HepG2 (cell line): ENCODE measurements around the gene CCDC142. TPM values are rescaled to one million over a fixed set of nuclear protein-coding genes. Genes with fewer than 3 reads are reported as not detected.

Source experiments
- CEBPB ChIP-seq: IDR thresholded peaks from 2 replicates; pipeline ENCODE4 v1.6.1; 2011; ENCODE audit warnings: low read depth, low read length, improper control_type of control experiment, borderline replicate concordance
- DR1 ChIP-seq: sonication (generic); formaldehyde crosslinking; IDR thresholded peaks from 2 replicates; pipeline ENCODE4 v1.8.0; 2021; ENCODE audit warnings: mild to moderate bottlenecking, missing genetic modification reagents, inconsistent platforms
- JUND ChIP-seq: sonication (generic); formaldehyde crosslinking; IDR thresholded peaks from 2 replicates; pipeline ENCODE4 v1.8.0; 2022; ENCODE audit warnings: mild to moderate bottlenecking, missing genetic modification reagents
- KDM6A ChIP-seq: IDR thresholded peaks from 2 replicates; pipeline ENCODE4 v1.6.1; 2016; ENCODE audit warnings: low read depth
- MBD4 ChIP-seq: IDR thresholded peaks from 2 replicates; pipeline ENCODE4 v1.6.1; 2012; ENCODE audit warnings: low read length, inconsistent platforms, borderline replicate concordance
- NCOR1 ChIP-seq: fragments of 200-600 bp; sonication (generic); IDR thresholded peaks from 2 replicates; pipeline ENCODE4 v1.7.0; 2017; ENCODE audit warnings: antibody characterized with exemption, low read length, borderline replicate concordance
- NFIC ChIP-seq: IDR thresholded peaks from 2 replicates; pipeline ENCODE4 v1.6.1; 2012; ENCODE audit warnings: mild to moderate bottlenecking, low read length, inconsistent platforms
- NR2C2 ChIP-seq: sonication (generic); formaldehyde crosslinking; IDR thresholded peaks from 2 replicates; pipeline ENCODE4 v1.4.0; 2020; ENCODE audit warnings: missing genetic modification reagents, mild to moderate bottlenecking, moderate library complexity, borderline replicate concordance
- RNF2 ChIP-seq: fragments of 450-650 bp; conservative IDR thresholded peaks from 2 replicates; pipeline ENCODE4 v1.6.1; 2016; ENCODE audit warnings: low read depth
- SOX13 ChIP-seq, 3 experiments: fragments of 450-650 bp in 1 of 3; sonication (generic) in 1 of 3; formaldehyde crosslinking in 1 of 3; IDR thresholded peaks in 2 of 3; conservative IDR thresholded peaks in 1 of 3; 2 replicates each; pipeline versions ENCODE4 v1.5.0 to v1.6.1; 2016 to 2020; ENCODE audit warnings: antibody characterized with exemption in 1 of 3, mild to moderate bottlenecking in 1 of 3, missing compliant biosample characterization in 1 of 3, missing genetic modification reagents in 1 of 3, moderate library complexity in 1 of 3
- ZBTB21 ChIP-seq: sonication (generic); formaldehyde crosslinking; IDR thresholded peaks from 2 replicates; pipeline ENCODE4 v1.4.0; 2020; ENCODE audit warnings: missing genetic modification reagents
- ZBTB7A ChIP-seq: sonication (generic); formaldehyde crosslinking; IDR thresholded peaks from 2 replicates; pipeline ENCODE4 v1.8.0; 2022; ENCODE audit warnings: mild to moderate bottlenecking, missing genetic modification reagents
- ZNF142 ChIP-seq: sonication (generic); formaldehyde crosslinking; IDR thresholded peaks from 2 replicates; pipeline ENCODE4 v1.4.0; 2020; ENCODE audit warnings: missing genetic modification reagents
- ZNF276 ChIP-seq: sonication (generic); formaldehyde crosslinking; IDR thresholded peaks from 2 replicates; pipeline ENCODE4 v1.4.0; 2020; ENCODE audit warnings: mild to moderate bottlenecking, low read depth, missing genetic modification reagents
- ZNF512B ChIP-seq: sonication (generic); formaldehyde crosslinking; IDR thresholded peaks from 2 replicates; pipeline ENCODE4 v1.5.1; 2020; ENCODE audit warnings: missing genetic modification reagents, mild to moderate bottlenecking, borderline replicate concordance
- ZNF576 ChIP-seq: sonication (generic); formaldehyde crosslinking; IDR thresholded peaks from 2 replicates; pipeline ENCODE4 v1.4.0; 2020; ENCODE audit warnings: mild to moderate bottlenecking, missing genetic modification reagents
- ZNF772 ChIP-seq: sonication (generic); formaldehyde crosslinking; IDR thresholded peaks from 2 replicates; pipeline ENCODE4 v1.5.0; 2020; ENCODE audit warnings: mild to moderate bottlenecking, missing genetic modification reagents
- ZNF850 ChIP-seq: sonication (generic); formaldehyde crosslinking; conservative IDR thresholded peaks from 2 replicates; pipeline ENCODE4 v1.9.0; 2021; ENCODE audit warnings: mild to moderate bottlenecking, missing genetic modification reagents
- polyA plus RNA-seq, 8 experiments: library from polyadenylated mRNA; depleted of rRNA in 3 of 8; stranded (reverse) in 7 of 8; unstranded in 1 of 8; fragments of >200 nt; fragmentation: Illumina TruSeq in 4 of 8; extraction: Trizol in 4 of 8; gene quantifications; 2 replicates each; pipeline versions ENCODE4 v1.2.1 to v1.2.3, GENCODE V29; 2011 to 2016; ENCODE audit warnings: low read depth in 4 of 8, missing spikeins in 1 of 8, mixed read lengths in 1 of 8; ENCODE audit not compliant: insufficient read depth in 1 of 8
- total RNA-seq, 5 experiments: library from RNA; depleted of rRNA; stranded (reverse); fragments of >200 nt; fragmentation: Illumina TruSeq; extraction: Trizol; gene quantifications; 2 replicates each; pipeline ENCODE4 v1.2.3, GENCODE V29; 2016; ENCODE audit warnings: low read depth in 1 of 5

Gene CCDC142
- total and polyA plus RNA-seq, 2 of the 13 experiments (the other 11 are each of a cell fraction or from before 2014, with no cell fraction given), result 14.7 to 30.4 TPM

GRCh38 chr2:74496997-74497776, 14.4 kb upstream of the CCDC142 start (continued):
- no peak; the same call in 1 of the 2 replicates for TF ChIP-seq ZNF142 (CRISPR knock-in tag)
- TF ChIP-seq ZBTB7A (CRISPR knock-in tag), result peak; percentile 14; the same call in 1 of the 2 replicates
- TF ChIP-seq CEBPB, result peak; percentile 6; the same call in 1 of the 2 replicates
- TF ChIP-seq ZNF576 (CRISPR knock-in tag), result no peak
- TF ChIP-seq NCOR1, result peak; percentile 72; the same call in 1 of the 2 replicates
- TF ChIP-seq MBD4, result 0 out of 2 replicates have a peak, but pooled peaks have one; percentile 67
- TF ChIP-seq KDM6A, result no peak
- TF ChIP-seq JUND (CRISPR knock-in tag), result no peak
- TF ChIP-seq ZNF512B, result no peak
- no peak for TF ChIP-seq ZNF850 (CRISPR knock-in tag)
- no peak for TF ChIP-seq SOX13 (IDR thresholded peaks at IDR 0.05)
- TF ChIP-seq SOX13 (CRISPR knock-in tag; conservative IDR thresholded peaks at IDR 0.05 in 1 of 2, IDR thresholded peaks at IDR 0.05 in 1 of 2), result peak in 1 of 2 experiments; percentile 48; a peak in 2 of 4 replicates
- peak; percentile 70 for TF ChIP-seq NR2C2 (CRISPR knock-in tag)
- peak; percentile 49; the same call in 1 of the 2 replicates for TF ChIP-seq ZNF276 (CRISPR knock-in tag)
- no peak for TF ChIP-seq ZNF772 (CRISPR knock-in tag)
- TF ChIP-seq NFIC, result peak; percentile 95
- TF ChIP-seq DR1 (CRISPR knock-in tag), result no peak
- 0 out of 2 replicates have a peak, but pooled peaks have one; percentile 24 for TF ChIP-seq ZBTB21 (CRISPR knock-in tag)
- no peak for TF ChIP-seq RNF2
